ENCODE measurements around the gene PPP2R2D.

PPP2R2D gene

GRCh38 chr10:131858118-131858515 is 42.7 kb upstream of the PPP2R2D start:
- no peak overlapping the region for H3K9ac ChIP-seq (ENCODE audit: low read depth, low read length)
- no peaks in the 10 kb centered on the region for H3K4me1 ChIP-seq (ENCODE audit: control insufficient read depth, insufficient read depth, low read length)
- no peaks in the 10 kb centered on the region for H3K27me3 ChIP-seq (ENCODE audit: control insufficient read depth, insufficient read depth, low read length)
- H3K4me3 ChIP-seq (ENCODE audit: low read depth, low read length), result no peak overlapping the region
- H3K9me3 ChIP-seq (ENCODE audit: control insufficient read depth, insufficient read depth, low read length), result no peaks in the 10 kb centered on the region
- no peaks in the 10 kb centered on the region for H3K36me3 ChIP-seq (ENCODE audit: control insufficient read depth, insufficient read depth, low read length)

- Histone ChIP-seq H3K4me1 (ENCODE audit: control insufficient read depth, insufficient read depth, low read length) (no peaks in the 10 kb centered on the region), H3K36me3 (ENCODE audit: control insufficient read depth, insufficient read depth, low read length) (no peaks in the 10 kb centered on the region), H3K27me3 (ENCODE audit: control insufficient read depth, insufficient read depth, low read length) (no peaks in the 10 kb centered on the region), H3K4me3 (ENCODE audit: low read depth, low read length) (no peak overlapping the region), H3K9me3 (ENCODE audit: control insufficient read depth, insufficient read depth, low read length) (no peaks in the 10 kb centered on the region), H3K9ac (ENCODE audit: low read depth, low read length) (no peak overlapping the region)
Measured at GRCh38 chr10:131858583-131859340, 42.0 kb upstream of the PPP2R2D start.

GRCh38 chr10:131859341-131860020 is 41.3 kb upstream of the PPP2R2D start:
- no peaks in the 10 kb centered on the region for H3K4me1 ChIP-seq (ENCODE audit: control insufficient read depth, insufficient read depth, low read length)
- no peaks in the 10 kb centered on the region for H3K27me3 ChIP-seq (ENCODE audit: control insufficient read depth, insufficient read depth, low read length)
- H3K9ac ChIP-seq (ENCODE audit: low read depth, low read length), result no peak overlapping the region
- no peak overlapping the region for H3K4me3 ChIP-seq (ENCODE audit: low read depth, low read length)
- no peaks in the 10 kb centered on the region for H3K9me3 ChIP-seq (ENCODE audit: control insufficient read depth, insufficient read depth, low read length)
- no peaks in the 10 kb centered on the region for H3K36me3 ChIP-seq (ENCODE audit: control insufficient read depth, insufficient read depth, low read length)

- H3K4me3 ChIP-seq (ENCODE audit: low read depth, low read length), result no peak overlapping the region
- H3K9me3 ChIP-seq (ENCODE audit: control insufficient read depth, insufficient read depth, low read length), result no peaks in the 10 kb centered on the region
- no peak overlapping the region for H3K9ac ChIP-seq (ENCODE audit: low read depth, low read length)
- no peaks in the 10 kb centered on the region for H3K36me3 ChIP-seq (ENCODE audit: control insufficient read depth, insufficient read depth, low read length)
- H3K4me1 ChIP-seq (ENCODE audit: control insufficient read depth, insufficient read depth, low read length), result no peaks in the 10 kb centered on the region
- no peaks in the 10 kb centered on the region for H3K27me3 ChIP-seq (ENCODE audit: control insufficient read depth, insufficient read depth, low read length)
Measured at GRCh38 chr10:131860311-131860710, 40.5 kb upstream of the PPP2R2D start.

- H3K27me3 ChIP-seq (ENCODE audit: control insufficient read depth, insufficient read depth, low read length), result no peaks in the 10 kb centered on the region
- H3K4me3 ChIP-seq (ENCODE audit: low read depth, low read length), result no peak overlapping the region
- H3K36me3 ChIP-seq (ENCODE audit: control insufficient read depth, insufficient read depth, low read length), result no peaks in the 10 kb centered on the region
- H3K9me3 ChIP-seq (ENCODE audit: control insufficient read depth, insufficient read depth, low read length), result no peaks in the 10 kb centered on the region
- no peak overlapping the region for H3K9ac ChIP-seq (ENCODE audit: low read depth, low read length)
- no peaks in the 10 kb centered on the region for H3K4me1 ChIP-seq (ENCODE audit: control insufficient read depth, insufficient read depth, low read length)
Measured at GRCh38 chr10:131860806-131861440, 39.9 kb upstream of the PPP2R2D start.

- Histone ChIP-seq H3K9me3 (ENCODE audit: control insufficient read depth, insufficient read depth, low read length) (no peaks in the 10 kb centered on the region), H3K27me3 (ENCODE audit: control insufficient read depth, insufficient read depth, low read length) (no peaks in the 10 kb centered on the region)
Measured at GRCh38 chr10:131862548-131862947, 38.3 kb upstream of the PPP2R2D start.

GRCh38 chr10:131865223-131865917 is 35.4 kb upstream of the PPP2R2D start:
- Histone ChIP-seq H3K9me3 (ENCODE audit: control insufficient read depth, insufficient read depth, low read length) (no peaks in the 10 kb centered on the region), H3K4me1 (ENCODE audit: control insufficient read depth, insufficient read depth, low read length) (no peaks in the 10 kb centered on the region), H3K36me3 (ENCODE audit: control insufficient read depth, insufficient read depth, low read length) (no peaks in the 10 kb centered on the region), H3K9ac (ENCODE audit: low read depth, low read length) (no peak overlapping the region), H3K27me3 (ENCODE audit: control insufficient read depth, insufficient read depth, low read length) (no peaks in the 10 kb centered on the region), H3K4me3 (ENCODE audit: low read depth, low read length) (no peak overlapping the region)

More at GRCh38 chr10:131862548-131862947, 38.3 kb upstream of the PPP2R2D start:
- Histone ChIP-seq H3K4me1 (ENCODE audit: control insufficient read depth, insufficient read depth, low read length) (no peaks in the 10 kb centered on the region), H3K4me3 (ENCODE audit: low read depth, low read length) (no peak overlapping the region), H3K36me3 (ENCODE audit: control insufficient read depth, insufficient read depth, low read length) (no peaks in the 10 kb centered on the region), H3K9ac (ENCODE audit: low read depth, low read length) (peak overlapping the region; percentile 37)

GRCh38 chr10:131866673-131867072 is 34.1 kb upstream of the PPP2R2D start:
- Histone ChIP-seq H3K36me3 (ENCODE audit: control insufficient read depth, insufficient read depth, low read length) (no peaks in the 10 kb centered on the region), H3K4me1 (ENCODE audit: control insufficient read depth, insufficient read depth, low read length) (no peaks in the 10 kb centered on the region), H3K27me3 (ENCODE audit: control insufficient read depth, insufficient read depth, low read length) (no peaks in the 10 kb centered on the region), H3K4me3 (ENCODE audit: low read depth, low read length) (no peak overlapping the region), H3K9ac (ENCODE audit: low read depth, low read length) (no peak overlapping the region), H3K9me3 (ENCODE audit: control insufficient read depth, insufficient read depth, low read length) (no peaks in the 10 kb centered on the region)

- no peaks in the 10 kb centered on the region for H3K36me3 ChIP-seq (ENCODE audit: control insufficient read depth, insufficient read depth, low read length)
- no peak overlapping the region for H3K9ac ChIP-seq (ENCODE audit: low read depth, low read length)
- H3K4me1 ChIP-seq (ENCODE audit: control insufficient read depth, insufficient read depth, low read length), result no peaks in the 10 kb centered on the region
- H3K27me3 ChIP-seq (ENCODE audit: control insufficient read depth, insufficient read depth, low read length), result no peaks in the 10 kb centered on the region
- no peaks in the 10 kb centered on the region for H3K9me3 ChIP-seq (ENCODE audit: control insufficient read depth, insufficient read depth, low read length)
- no peak overlapping the region for H3K4me3 ChIP-seq (ENCODE audit: low read depth, low read length)
Measured at GRCh38 chr10:131868436-131868835, 32.4 kb upstream of the PPP2R2D start.

GRCh38 chr10:131869344-131869743 is 31.5 kb upstream of the PPP2R2D start:
- Histone ChIP-seq H3K36me3 (ENCODE audit: control insufficient read depth, insufficient read depth, low read length) (no peaks in the 10 kb centered on the region), H3K9ac (ENCODE audit: low read depth, low read length) (no peak overlapping the region), H3K4me1 (ENCODE audit: control insufficient read depth, insufficient read depth, low read length) (no peaks in the 10 kb centered on the region), H3K9me3 (ENCODE audit: control insufficient read depth, insufficient read depth, low read length) (no peaks in the 10 kb centered on the region), H3K27me3 (ENCODE audit: control insufficient read depth, insufficient read depth, low read length) (no peaks in the 10 kb centered on the region), H3K4me3 (ENCODE audit: low read depth, low read length) (no peak overlapping the region)

- H3K9me3 ChIP-seq (ENCODE audit: control insufficient read depth, insufficient read depth, low read length), result no peaks in the 10 kb centered on the region
Measured at GRCh38 chr10:131870411-131870810, 30.4 kb upstream of the PPP2R2D start.

More at GRCh38 chr10:131870411-131870810, 30.4 kb upstream of the PPP2R2D start:
- H3K27me3 ChIP-seq (ENCODE audit: control insufficient read depth, insufficient read depth, low read length), result no peaks in the 10 kb centered on the region
- no peak overlapping the region for H3K9ac ChIP-seq (ENCODE audit: low read depth, low read length)
- no peaks in the 10 kb centered on the region for H3K4me1 ChIP-seq (ENCODE audit: control insufficient read depth, insufficient read depth, low read length)
- H3K4me3 ChIP-seq (ENCODE audit: low read depth, low read length), result no peak overlapping the region
- H3K36me3 ChIP-seq (ENCODE audit: control insufficient read depth, insufficient read depth, low read length), result no peaks in the 10 kb centered on the region
